Measurements from ENCODE around the gene TXNRD2.

DNA sequence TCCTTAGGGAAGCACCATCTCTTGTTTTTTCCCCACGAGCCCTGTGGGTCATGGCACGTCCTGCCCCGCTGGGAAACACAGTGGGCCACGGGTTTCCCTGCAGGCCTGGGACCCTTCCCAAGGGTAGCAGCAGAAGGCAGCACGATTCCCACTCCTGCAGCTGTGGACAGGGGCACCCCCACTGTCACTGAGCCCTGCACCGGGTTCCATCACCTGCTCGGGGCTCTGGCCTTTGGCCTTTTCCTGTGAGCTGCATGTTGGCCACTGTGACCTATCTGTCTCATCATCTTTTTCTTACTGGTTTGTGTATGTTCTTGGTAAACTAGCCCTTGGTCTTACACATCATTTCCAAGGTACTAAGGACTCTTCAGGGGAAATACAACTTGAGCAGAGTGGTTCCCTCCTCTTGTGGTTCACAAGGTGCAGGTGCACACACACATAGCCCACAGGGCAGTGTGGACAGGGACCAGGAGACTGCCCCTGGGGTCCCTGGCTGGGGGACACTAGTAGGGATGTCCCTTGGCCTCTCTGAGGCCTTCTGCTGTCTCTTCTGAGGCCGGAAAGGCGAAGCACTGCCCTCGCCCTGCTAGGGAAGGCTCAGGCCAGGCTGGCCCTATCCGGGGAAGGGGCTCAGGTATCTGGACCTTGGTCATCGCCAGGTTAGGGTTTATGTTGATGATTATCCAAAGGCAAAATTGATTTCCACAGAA lies 19.0 kb upstream of the TXNRD2 start:
- TF ChIP-seq SP1 (IDR thresholded peaks at IDR 0.05; ENCODE audit: low read depth) (no peak), SRF (IDR thresholded peaks at IDR 0.05; ENCODE audit: low read depth) (no peak), POLR2AphosphoS5 (IDR thresholded peaks at IDR 0.05; ENCODE audit: low read depth, low read length) (no peak), POLR2A (IDR thresholded peaks at IDR 0.05; ENCODE audit: borderline replicate concordance, extremely low read depth, insufficient read depth, insufficient read length) (no peak), SIN3A (IDR thresholded peaks at IDR 0.05; ENCODE audit: low read depth) (no peak), RAD21 (IDR thresholded peaks at IDR 0.05; ENCODE audit: low read depth) (no peak)
- TF ChIP-seq, protein P1, sequence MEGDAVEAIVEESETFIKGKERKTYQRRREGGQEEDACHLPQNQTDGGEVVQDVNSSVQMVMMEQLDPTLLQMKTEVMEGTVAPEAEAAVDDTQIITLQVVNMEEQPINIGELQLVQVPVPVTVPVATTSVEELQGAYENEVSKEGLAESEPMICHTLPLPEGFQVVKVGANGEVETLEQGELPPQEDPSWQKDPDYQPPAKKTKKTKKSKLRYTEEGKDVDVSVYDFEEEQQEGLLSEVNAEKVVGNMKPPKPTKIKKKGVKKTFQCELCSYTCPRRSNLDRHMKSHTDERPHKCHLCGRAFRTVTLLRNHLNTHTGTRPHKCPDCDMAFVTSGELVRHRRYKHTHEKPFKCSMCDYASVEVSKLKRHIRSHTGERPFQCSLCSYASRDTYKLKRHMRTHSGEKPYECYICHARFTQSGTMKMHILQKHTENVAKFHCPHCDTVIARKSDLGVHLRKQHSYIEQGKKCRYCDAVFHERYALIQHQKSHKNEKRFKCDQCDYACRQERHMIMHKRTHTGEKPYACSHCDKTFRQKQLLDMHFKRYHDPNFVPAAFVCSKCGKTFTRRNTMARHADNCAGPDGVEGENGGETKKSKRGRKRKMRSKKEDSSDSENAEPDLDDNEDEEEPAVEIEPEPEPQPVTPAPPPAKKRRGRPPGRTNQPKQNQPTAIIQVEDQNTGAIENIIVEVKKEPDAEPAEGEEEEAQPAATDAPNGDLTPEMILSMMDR (IDR thresholded peaks at IDR 0.05 in 2 of 3, conservative IDR thresholded peaks at IDR 0.05 in 1 of 3; ENCODE audit: borderline replicate concordance in 1 of 3, insufficient read depth in 1 of 3, low read depth in 2 of 3, low read length in 2 of 3) = no peak
- TF ChIP-seq, protein P2, sequence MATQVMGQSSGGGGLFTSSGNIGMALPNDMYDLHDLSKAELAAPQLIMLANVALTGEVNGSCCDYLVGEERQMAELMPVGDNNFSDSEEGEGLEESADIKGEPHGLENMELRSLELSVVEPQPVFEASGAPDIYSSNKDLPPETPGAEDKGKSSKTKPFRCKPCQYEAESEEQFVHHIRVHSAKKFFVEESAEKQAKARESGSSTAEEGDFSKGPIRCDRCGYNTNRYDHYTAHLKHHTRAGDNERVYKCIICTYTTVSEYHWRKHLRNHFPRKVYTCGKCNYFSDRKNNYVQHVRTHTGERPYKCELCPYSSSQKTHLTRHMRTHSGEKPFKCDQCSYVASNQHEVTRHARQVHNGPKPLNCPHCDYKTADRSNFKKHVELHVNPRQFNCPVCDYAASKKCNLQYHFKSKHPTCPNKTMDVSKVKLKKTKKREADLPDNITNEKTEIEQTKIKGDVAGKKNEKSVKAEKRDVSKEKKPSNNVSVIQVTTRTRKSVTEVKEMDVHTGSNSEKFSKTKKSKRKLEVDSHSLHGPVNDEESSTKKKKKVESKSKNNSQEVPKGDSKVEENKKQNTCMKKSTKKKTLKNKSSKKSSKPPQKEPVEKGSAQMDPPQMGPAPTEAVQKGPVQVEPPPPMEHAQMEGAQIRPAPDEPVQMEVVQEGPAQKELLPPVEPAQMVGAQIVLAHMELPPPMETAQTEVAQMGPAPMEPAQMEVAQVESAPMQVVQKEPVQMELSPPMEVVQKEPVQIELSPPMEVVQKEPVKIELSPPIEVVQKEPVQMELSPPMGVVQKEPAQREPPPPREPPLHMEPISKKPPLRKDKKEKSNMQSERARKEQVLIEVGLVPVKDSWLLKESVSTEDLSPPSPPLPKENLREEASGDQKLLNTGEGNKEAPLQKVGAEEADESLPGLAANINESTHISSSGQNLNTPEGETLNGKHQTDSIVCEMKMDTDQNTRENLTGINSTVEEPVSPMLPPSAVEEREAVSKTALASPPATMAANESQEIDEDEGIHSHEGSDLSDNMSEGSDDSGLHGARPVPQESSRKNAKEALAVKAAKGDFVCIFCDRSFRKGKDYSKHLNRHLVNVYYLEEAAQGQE (IDR thresholded peaks at IDR 0.05; ENCODE audit: low read depth) = no peak

All from HCT116 (cell line).